ENCODE measurements around the gene INAFM1. TPM values are rescaled to one million over a fixed set of nuclear protein-coding genes. Genes with fewer than 3 reads are reported as not detected.

Gene INAFM1
- total RNA-seq, 1 donor from 2014 or later = 18.9 TPM

DNA sequence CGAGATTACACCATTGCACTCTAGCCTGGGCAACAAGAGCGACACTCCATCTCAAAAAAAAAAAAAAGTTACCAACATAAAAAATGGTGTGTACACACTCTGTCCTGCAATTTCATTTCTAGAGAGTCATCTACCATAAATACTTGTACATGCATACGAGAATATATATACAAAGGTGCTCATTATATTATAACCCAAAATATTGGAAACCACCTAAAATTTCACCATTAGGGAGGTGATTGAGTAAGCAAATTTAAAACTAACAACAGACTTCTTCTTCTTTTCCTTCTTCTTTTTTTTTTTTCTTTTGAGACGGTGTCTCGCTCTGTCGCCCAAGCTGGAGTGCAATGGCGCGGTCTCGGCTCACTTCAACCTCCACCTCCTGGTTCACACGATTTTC lies 27.6 kb downstream of the INAFM1 start:
- no peaks in the 10 kb centered on the region for H3K9me3 ChIP-seq
- H3K4me1 ChIP-seq = no peaks in the 10 kb centered on the region
- no peak for DNase-seq (ENCODE audit: extremely low spot score in 2 of 2)
- TF ChIP-seq POLR2AphosphoS5 (IDR thresholded peaks at IDR 0.05; ENCODE audit: insufficient read depth in 1 of 2, low read depth in 1 of 2) = no peak
- TF ChIP-seq POLR2A (IDR thresholded peaks at IDR 0.05) = no peak
- no peak for TF ChIP-seq CTCF (IDR thresholded peaks at IDR 0.05)
- H3K4me3 ChIP-seq = no peak overlapping the region
- H3K36me3 ChIP-seq = no peaks in the 10 kb centered on the region
- intact Hi-C loops (cut with DNase I) = loop anchor here (10.0 kb wide), 1 partner anchor 83 kb away; no protein-coding TSS in a partner anchor
- no peak overlapping the region for H3K27ac ChIP-seq
- H3K27me3 ChIP-seq = no peaks in the 10 kb centered on the region

- no peak for TF ChIP-seq POLR2A (IDR thresholded peaks at IDR 0.05)
- no peak for TF ChIP-seq POLR2AphosphoS5 (IDR thresholded peaks at IDR 0.05; ENCODE audit: insufficient read depth in 1 of 2, low read depth in 1 of 2)
- no peak for TF ChIP-seq CTCF (IDR thresholded peaks at IDR 0.05)
- H3K27ac ChIP-seq = no peak overlapping the region
- H3K36me3 ChIP-seq = no peaks in the 10 kb centered on the region
- H3K4me1 ChIP-seq = no peaks in the 10 kb centered on the region
- H3K9me3 ChIP-seq = no peaks in the 10 kb centered on the region
- no peaks in the 10 kb centered on the region for H3K27me3 ChIP-seq
- intact Hi-C loops (cut with DNase I) = loop anchor here (10.0 kb wide), 1 partner anchor 81 kb away; no protein-coding TSS in a partner anchor
- DNase-seq (ENCODE audit: extremely low spot score in 2 of 2) = no peak
- no peak overlapping the region for H3K4me3 ChIP-seq
Measured at GRCh38 chr19:47303966-47304365, 29.3 kb downstream of the INAFM1 start.

- H3K9me3 ChIP-seq = no peaks in the 10 kb centered on the region
- TF ChIP-seq CTCF (IDR thresholded peaks at IDR 0.05) (peak; percentile 74 to 76 (median 75)), POLR2AphosphoS5 (IDR thresholded peaks at IDR 0.05; ENCODE audit: insufficient read depth in 1 of 2, low read depth in 1 of 2) (no peak)
- intact Hi-C loops (cut with DNase I) = loop anchor here (10.0 kb wide), 1 partner anchor 79 kb away; no protein-coding TSS in a partner anchor
- H3K4me3 ChIP-seq = no peak overlapping the region
- H3K27me3 ChIP-seq = no peaks in the 10 kb centered on the region
- H3K4me1 ChIP-seq = no peaks in the 10 kb centered on the region
- no peak overlapping the region for H3K27ac ChIP-seq
- no peak for DNase-seq (ENCODE audit: extremely low spot score in 2 of 2)
- H3K36me3 ChIP-seq = no peaks in the 10 kb centered on the region
Measured at GRCh38 chr19:47305309-47305751, 30.6 kb downstream of the INAFM1 start.

- no peaks in the 10 kb centered on the region for H3K36me3 ChIP-seq
- no peak for DNase-seq (ENCODE audit: extremely low spot score in 2 of 2)
- intact Hi-C loops (cut with DNase I) = loop anchor here (10.0 kb wide), 1 partner anchor 78 kb away; no protein-coding TSS in a partner anchor
Measured at GRCh38 chr19:47306303-47306702, 31.6 kb downstream of the INAFM1 start.

More at GRCh38 chr19:47306303-47306702, 31.6 kb downstream of the INAFM1 start:
- H3K27me3 ChIP-seq = no peaks in the 10 kb centered on the region
- no peak overlapping the region for H3K4me3 ChIP-seq
- TF ChIP-seq POLR2AphosphoS5 (IDR thresholded peaks at IDR 0.05; ENCODE audit: insufficient read depth in 1 of 2, low read depth in 1 of 2) (no peak), CTCF (IDR thresholded peaks at IDR 0.05) (no peak), POLR2A (IDR thresholded peaks at IDR 0.05) (no peak)
- H3K9me3 ChIP-seq = no peaks in the 10 kb centered on the region
- H3K27ac ChIP-seq = no peak overlapping the region
- no peaks in the 10 kb centered on the region for H3K4me1 ChIP-seq

All from vagina (tissue), 2 donors.